HG03342 (cell line): ENCODE data around the gene MYO18A.
"Not testable (repeated sequence)": the region's sequence is repeated elsewhere in the genome, so short reads cannot be mapped to it uniquely, and the experiment has no call there.

ENCODE experiments used
- ATAC-seq: cut with Tn5 transposase; IDR thresholded peaks from one replicate; pipeline ENCODE4 v1.9.1; 2021; ENCODE audit warnings: mild to moderate bottlenecking, moderate library complexity; ENCODE audit not compliant: unreplicated experiment

The MYO18A gene

GRCh38 chr17:29180034-29180787 lies at the start of gene MYO18A:
MYO18A (minus strand) TSS chr17:29180398; CDS start chr17:29166940, 13,458 bp downstream.
- peak; percentile 83 for ATAC-seq

- no peak for ATAC-seq
These were observed 45.2 kb upstream of the MYO18A start for GRCh38 chr17:29225396-29225795.

GRCh38 chr17:29221338-29221737 lies 41.1 kb upstream of the MYO18A start:
- not testable (repeated sequence) for ATAC-seq

- no peak for ATAC-seq
These were observed 39.3 kb upstream of the MYO18A start for GRCh38 chr17:29219378-29220047.

GRCh38 chr17:29216856-29217255 lies 36.7 kb upstream of the MYO18A start:
- no peak for ATAC-seq

GRCh38 chr17:29216181-29216580 lies 36.0 kb upstream of the MYO18A start:
- no peak for ATAC-seq

- no peak for ATAC-seq
These were observed 35.5 kb upstream of the MYO18A start for GRCh38 chr17:29215717-29216116.

- ATAC-seq, result no peak
These were observed 35.0 kb upstream of the MYO18A start for GRCh38 chr17:29215174-29215573.

- ATAC-seq, result no peak
These were observed 34.3 kb upstream of the MYO18A start for GRCh38 chr17:29214215-29215146.

GRCh38 chr17:29212681-29213121 lies 32.5 kb upstream of the MYO18A start:
- ATAC-seq, result no peak

- no peak for ATAC-seq
These were observed 32.0 kb upstream of the MYO18A start for GRCh38 chr17:29212094-29212631.

- ATAC-seq, result no peak
These were observed 30.7 kb upstream of the MYO18A start for GRCh38 chr17:29210879-29211278.

GRCh38 chr17:29209073-29209472 lies 28.9 kb upstream of the MYO18A start:
- ATAC-seq, result no peak

GRCh38 chr17:29207975-29208374 lies 27.8 kb upstream of the MYO18A start:
- ATAC-seq, result no peak

- no peak for ATAC-seq
These were observed 24.8 kb upstream of the MYO18A start for GRCh38 chr17:29205047-29205446.

GRCh38 chr17:29204068-29204804 lies 24.0 kb upstream of the MYO18A start:
- ATAC-seq, result not testable (repeated sequence)

GRCh38 chr17:29197516-29198272 lies 17.5 kb upstream of the MYO18A start:
- ATAC-seq, result no peak

GRCh38 chr17:29196769-29197515 lies 16.7 kb upstream of the MYO18A start:
- ATAC-seq, result no peak
